ENCODE data around the gene KCNK1. TPM values are rescaled to one million over a fixed set of nuclear protein-coding genes. Genes with fewer than 3 reads are reported as not detected.

The KCNK1 gene
- total and polyA plus RNA-seq, 2 of the 4 experiments (the other 2 are of a cell fraction), result 0.90 to 1.6 TPM

DNA sequence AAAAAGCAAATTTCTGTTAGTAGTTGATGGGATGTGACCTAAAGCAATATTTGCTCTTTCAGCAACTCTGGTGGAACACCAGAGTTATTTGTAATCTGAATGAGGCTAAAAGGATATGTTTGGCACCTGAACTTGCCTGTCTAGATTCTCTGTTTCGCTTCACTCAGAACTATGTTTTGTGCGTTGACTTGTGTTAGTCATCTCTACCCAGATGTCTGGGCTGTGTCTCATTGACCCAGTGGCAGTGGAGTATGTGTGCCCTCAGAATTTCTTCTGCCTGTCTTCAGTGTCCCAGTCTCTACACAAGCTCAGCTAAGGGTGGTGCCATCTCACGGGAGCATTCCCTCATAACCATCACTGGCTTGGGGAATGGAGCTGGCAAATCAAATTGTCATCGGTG is 13.9 kb downstream of the KCNK1 start:
- no CpG with 5 or more reads among the region's 4 CpGs for WGBS, 2 experiments (ENCODE audit: extremely low coverage in 2 of 2, insufficient read length in 1 of 2)
- Histone ChIP-seq H3K36me3 (ENCODE audit: control insufficient read depth, insufficient read depth, low read length) (no peaks in the 10 kb centered on the region), H2BK120ac (ENCODE audit: low read depth, low read length) (no peak overlapping the region), H4K91ac (ENCODE audit: insufficient read depth, low read depth, low read length) (no peak overlapping the region), H3K9me1 (ENCODE audit: insufficient read depth, low read length) (no peaks in the 10 kb centered on the region), H3K9me3 (ENCODE audit: control insufficient read depth, insufficient read depth, low read length) (peaks cover 6% of the 10 kb centered on the region; the same call in 1 of the 2 replicates), H3K79me1 (ENCODE audit: low read depth in 1 of 2, low read length in 2 of 2) (no peaks in the 10 kb centered on the region), H3K14ac (replicated peaks; ENCODE audit: low read depth, low read length) (no peak overlapping the region), H4K5ac (ENCODE audit: low read depth, low read length) (no peak overlapping the region), H4K20me1 (ENCODE audit: insufficient read depth, low read length) (no peaks in the 10 kb centered on the region), H3K27me3 (ENCODE audit: control insufficient read depth, insufficient read depth, low read length) (no peaks in the 10 kb centered on the region), H3K18ac (ENCODE audit: low read depth, low read length) (no peak overlapping the region), H3K23ac (ENCODE audit: low read depth, low read length) (no peak overlapping the region), H2AK9ac (replicated peaks; ENCODE audit: low read depth, low read length, poor library complexity) (no peak overlapping the region), H3K9ac (ENCODE audit: low read depth, low read length) (no peak overlapping the region), H2AK5ac (ENCODE audit: low read depth, low read length) (no peak overlapping the region), H3K4me3 (ENCODE audit: insufficient read depth, low read depth, low read length) (no peak overlapping the region), H3K4ac (ENCODE audit: low read depth, low read length) (no peak overlapping the region), H2BK5ac (ENCODE audit: low read depth, low read length, poor library complexity, severe bottlenecking) (no peak overlapping the region), H3K56ac (ENCODE audit: extremely low read depth, insufficient read depth, low read length) (no peak overlapping the region), H3K27ac (ENCODE audit: insufficient read depth, low read length) (no peak overlapping the region), H4K8ac (ENCODE audit: low read depth in 2 of 2, low read length in 2 of 2) (no peak overlapping the region), H2BK15ac (ENCODE audit: low read depth, low read length) (no peak overlapping the region), H2AFZ (replicated peaks; ENCODE audit: low read length, poor library complexity) (no peak overlapping the region), H3K4me1 (ENCODE audit: control insufficient read depth, insufficient read depth, low read length) (no peaks in the 10 kb centered on the region), H2BK20ac (ENCODE audit: low read depth, low read length) (no peak overlapping the region), H3K4me2 (ENCODE audit: low read depth, low read length) (no peak overlapping the region)
- CTCF ChIA-PET, result no interaction called here
- intact Hi-C loops (cut with micrococcal nuclease), result no loop called here
- POLR2A ChIA-PET (ENCODE audit: unreplicated experiment), result no interaction called here
- DNase-seq, result no peak
- TF ChIP-seq, protein P1, sequence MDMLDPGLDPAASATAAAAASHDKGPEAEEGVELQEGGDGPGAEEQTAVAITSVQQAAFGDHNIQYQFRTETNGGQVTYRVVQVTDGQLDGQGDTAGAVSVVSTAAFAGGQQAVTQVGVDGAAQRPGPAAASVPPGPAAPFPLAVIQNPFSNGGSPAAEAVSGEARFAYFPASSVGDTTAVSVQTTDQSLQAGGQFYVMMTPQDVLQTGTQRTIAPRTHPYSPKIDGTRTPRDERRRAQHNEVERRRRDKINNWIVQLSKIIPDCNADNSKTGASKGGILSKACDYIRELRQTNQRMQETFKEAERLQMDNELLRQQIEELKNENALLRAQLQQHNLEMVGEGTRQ (IDR thresholded peaks at IDR 0.05; ENCODE audit: low read depth, low read length), result no peak
- TF ChIP-seq FOS (IDR thresholded peaks at IDR 0.05; ENCODE audit: low read depth, low read length), result no peak
- no peak for TF ChIP-seq CEBPB (IDR thresholded peaks at IDR 0.05; ENCODE audit: low read depth, low read length)
- TF ChIP-seq RFX5 (IDR thresholded peaks at IDR 0.05; ENCODE audit: low read depth, low read length), result no peak
- no peak for TF ChIP-seq BHLHE40 (IDR thresholded peaks at IDR 0.05; ENCODE audit: low read depth, low read length)
- TF ChIP-seq NFE2L2 (IDR thresholded peaks at IDR 0.05; ENCODE audit: low read depth, low read length), result no peak
- no peak for TF ChIP-seq CHD1 (IDR thresholded peaks at IDR 0.05; ENCODE audit: low read depth, low read length)
- TF ChIP-seq RCOR1 (IDR thresholded peaks at IDR 0.05; ENCODE audit: insufficient replicate concordance, low read length), result no peak
- TF ChIP-seq RAD21 (IDR thresholded peaks at IDR 0.05; ENCODE audit: low read length), result no peak
- no peak for TF ChIP-seq POLR2A (IDR thresholded peaks at IDR 0.05; ENCODE audit: low read depth, low read length)
- TF ChIP-seq CTCF (conservative IDR thresholded peaks at IDR 0.05; ENCODE audit: low read depth, low read length), result no peak
- TF ChIP-seq, protein P2, sequence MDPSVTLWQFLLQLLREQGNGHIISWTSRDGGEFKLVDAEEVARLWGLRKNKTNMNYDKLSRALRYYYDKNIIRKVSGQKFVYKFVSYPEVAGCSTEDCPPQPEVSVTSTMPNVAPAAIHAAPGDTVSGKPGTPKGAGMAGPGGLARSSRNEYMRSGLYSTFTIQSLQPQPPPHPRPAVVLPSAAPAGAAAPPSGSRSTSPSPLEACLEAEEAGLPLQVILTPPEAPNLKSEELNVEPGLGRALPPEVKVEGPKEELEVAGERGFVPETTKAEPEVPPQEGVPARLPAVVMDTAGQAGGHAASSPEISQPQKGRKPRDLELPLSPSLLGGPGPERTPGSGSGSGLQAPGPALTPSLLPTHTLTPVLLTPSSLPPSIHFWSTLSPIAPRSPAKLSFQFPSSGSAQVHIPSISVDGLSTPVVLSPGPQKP (IDR thresholded peaks at IDR 0.05; ENCODE audit: borderline replicate concordance, low read depth, low read length), result no peak
- TF ChIP-seq MAFK (IDR thresholded peaks at IDR 0.05; ENCODE audit: low read depth, low read length), result no peak
- no peak for TF ChIP-seq MXI1 (IDR thresholded peaks at IDR 0.05; ENCODE audit: borderline replicate concordance, low read depth, low read length)
- TF ChIP-seq MAZ (IDR thresholded peaks at IDR 0.05; ENCODE audit: borderline replicate concordance, low read depth, low read length), result no peak
- TF ChIP-seq SMC3 (IDR thresholded peaks at IDR 0.05; ENCODE audit: low read depth, low read length), result no peak
- dilution Hi-C loops (cut with HindIII; ENCODE audit: low sequenced_read_pairs, unreplicated experiment), result no loop called here
- ATAC-seq (ENCODE audit: low read depth), result no peak
- in situ Hi-C loops (cut with MboI; ENCODE audit: low sequenced_read_pairs), result no loop called here
- BruUV-seq (replicated peaks), result no TSS peak

Measured in IMR-90 (cell line).